ENCODE results near the gene DDX1.

Gene DDX1

GRCh38 chr2:15630121-15630977, 38.7 kb downstream of the DDX1 start:
- TF ChIP-seq CTCF (conservative IDR thresholded peaks at IDR 0.05; ENCODE audit: low read depth, low read length) = no peak
- no peak overlapping the region for H3K4me3 ChIP-seq (ENCODE audit: low read depth, low read length)
- no peak for DNase-seq (ENCODE audit: low read depth)

GRCh38 chr2:15630978-15631719, 39.5 kb downstream of the DDX1 start:
- no peak for DNase-seq (ENCODE audit: low read depth)
- no peak overlapping the region for H3K4me3 ChIP-seq (ENCODE audit: low read depth, low read length)
- no peak for TF ChIP-seq CTCF (conservative IDR thresholded peaks at IDR 0.05; ENCODE audit: low read depth, low read length)

- no peak overlapping the region for H3K4me3 ChIP-seq (ENCODE audit: low read depth, low read length)
- DNase-seq (ENCODE audit: low read depth) = no peak
- no peak for TF ChIP-seq CTCF (conservative IDR thresholded peaks at IDR 0.05; ENCODE audit: low read depth, low read length)
These were observed 40.2 kb downstream of the DDX1 start for GRCh38 chr2:15631883-15632282.

GRCh38 chr2:15633043-15633970, 41.6 kb downstream of the DDX1 start:
- H3K4me3 ChIP-seq (ENCODE audit: low read depth, low read length) = no peak overlapping the region
- no peak for TF ChIP-seq CTCF (conservative IDR thresholded peaks at IDR 0.05; ENCODE audit: low read depth, low read length)
- no peak for DNase-seq (ENCODE audit: low read depth)

GRCh38 chr2:15633971-15634346, 42.3 kb downstream of the DDX1 start:
- DNase-seq (ENCODE audit: low read depth) = no peak
- H3K4me3 ChIP-seq (ENCODE audit: low read depth, low read length) = no peak overlapping the region
- TF ChIP-seq CTCF (conservative IDR thresholded peaks at IDR 0.05; ENCODE audit: low read depth, low read length) = no peak

- no peak overlapping the region for H3K4me3 ChIP-seq (ENCODE audit: low read depth, low read length)
- DNase-seq (ENCODE audit: low read depth) = no peak
- no peak for TF ChIP-seq CTCF (conservative IDR thresholded peaks at IDR 0.05; ENCODE audit: low read depth, low read length)
These were observed 43.3 kb downstream of the DDX1 start for GRCh38 chr2:15634846-15635490.

Data from choroid plexus epithelial cell (primary cell).